GM12872 (cell line): Measurements from ENCODE around the gene MAPK1IP1L.

Source experiments
- CTCF ChIP-seq: IDR thresholded peaks from 3 replicates; pipeline ENCODE4 v1.5.1; 2011; ENCODE audit warnings: low read depth, mild to moderate bottlenecking, low read length, moderate library complexity; ENCODE audit not compliant: insufficient read depth

MAPK1IP1L gene

GRCh38 chr14:55048900-55049436, 2.5 kb upstream of the MAPK1IP1L start:
- TF ChIP-seq CTCF, result no peak

GRCh38 chr14:55051165-55051422, 353 bp upstream of the MAPK1IP1L start:
- no peak for TF ChIP-seq CTCF

GRCh38 chr14:55052269-55052930, 953 bp downstream of the MAPK1IP1L start:
- no peak for TF ChIP-seq CTCF

GRCh38 chr14:55053018-55053417, 1.6 kb downstream of the MAPK1IP1L start:
- no peak for TF ChIP-seq CTCF

- no peak for TF ChIP-seq CTCF
Observed at GRCh38 chr14:55053500-55053899, 2.1 kb downstream of the MAPK1IP1L start.

GRCh38 chr14:55054098-55054497, 2.7 kb downstream of the MAPK1IP1L start:
- TF ChIP-seq CTCF, result no peak

GRCh38 chr14:55057919-55058318, 6.5 kb downstream of the MAPK1IP1L start:
- no peak for TF ChIP-seq CTCF
